Activated effector memory CD4-positive, alpha-beta T cell treated with Interleukin-2 at 50 U/mL for 16 hours (primary cell): Measurements from ENCODE around the gene SLC20A1.
"Not testable (repeated sequence)": the region's sequence is repeated elsewhere in the genome, so short reads cannot be mapped to it uniquely, and the experiment has no call there.

ENCODE experiments used
- DNase-seq: peaks from one replicate; pipeline ENCODE4 v3.0.0-alpha.2; 2020

Gene SLC20A1

GRCh38 chr2:112656679-112657078, 10.9 kb downstream of the SLC20A1 start:
- DNase-seq, result no peak

- DNase-seq, result no peak
Observed at GRCh38 chr2:112658301-112658700, 12.6 kb downstream of the SLC20A1 start.

GRCh38 chr2:112658839-112659667, 13.3 kb downstream of the SLC20A1 start:
- DNase-seq, result no peak

- DNase-seq, result no peak
Observed at GRCh38 chr2:112660138-112660537, 14.4 kb downstream of the SLC20A1 start.

GRCh38 chr2:112661656-112662305, 16.0 kb downstream of the SLC20A1 start:
- DNase-seq, result no peak

GRCh38 chr2:112662704-112663103, 17.0 kb downstream of the SLC20A1 start:
- DNase-seq, result no peak

GRCh38 chr2:112664689-112665088, 18.9 kb downstream of the SLC20A1 start:
- DNase-seq, result no peak

GRCh38 chr2:112665113-112665780, 19.5 kb downstream of the SLC20A1 start:
- DNase-seq, result no peak

- no peak for DNase-seq
Observed at GRCh38 chr2:112666761-112667122, 21.0 kb downstream of the SLC20A1 start.

- DNase-seq, result not testable (repeated sequence)
Observed at GRCh38 chr2:112667540-112667939, 21.8 kb downstream of the SLC20A1 start.

- no peak for DNase-seq
Observed at GRCh38 chr2:112669667-112670066, 23.9 kb downstream of the SLC20A1 start.

GRCh38 chr2:112670252-112671022, 24.7 kb downstream of the SLC20A1 start:
- DNase-seq, result no peak

GRCh38 chr2:112671801-112672200, 26.1 kb downstream of the SLC20A1 start:
- no peak for DNase-seq

GRCh38 chr2:112673008-112673407, 27.3 kb downstream of the SLC20A1 start:
- DNase-seq, result no peak

- DNase-seq, result no peak
Observed at GRCh38 chr2:112674229-112674628, 28.5 kb downstream of the SLC20A1 start.

- DNase-seq, result no peak
Observed at GRCh38 chr2:112679484-112679883, 33.7 kb downstream of the SLC20A1 start.

GRCh38 chr2:112680666-112681101, 34.9 kb downstream of the SLC20A1 start:
- no peak for DNase-seq

- no peak for DNase-seq
Observed at GRCh38 chr2:112682101-112682500, 36.4 kb downstream of the SLC20A1 start.

- DNase-seq, result no peak
Observed at GRCh38 chr2:112683550-112684414, 38.0 kb downstream of the SLC20A1 start.

GRCh38 chr2:112684415-112684775, 38.7 kb downstream of the SLC20A1 start:
- no peak for DNase-seq

GRCh38 chr2:112685271-112685884, 39.6 kb downstream of the SLC20A1 start:
- DNase-seq, result no peak
